Fibroblast of villous mesenchyme (primary cell): ENCODE data around the gene OCA2. TPM values are rescaled to one million over a fixed set of nuclear protein-coding genes. Genes with fewer than 3 reads are reported as not detected.
"Not testable (repeated sequence)": the region's sequence is repeated elsewhere in the genome, so short reads cannot be mapped to it uniquely, and the experiment has no call there.

ENCODE experiments used
- DNase-seq: peaks from one replicate; pipeline ENCODE4 v3.0.0-alpha.2; 2010; ENCODE audit warnings: low read depth
- H3K4me3 ChIP-seq: 2 replicates; pipeline ENCODE4 v1.5.1; 2011; ENCODE audit warnings: low read depth, mild to moderate bottlenecking, low read length
- total RNA-seq: library from RNA; depleted of rRNA; stranded (reverse); fragments of >200 nt; gene quantifications from 2 replicates; pipeline ENCODE4 v1.2.3, GENCODE V29; 2012
- TF ChIP-seq, protein P1 (sequence below): IDR thresholded peaks from 2 replicates; pipeline ENCODE4 v1.5.1; 2012; ENCODE audit warnings: low read depth, mild to moderate bottlenecking, low read length; ENCODE audit not compliant: insufficient read depth

OCA2 gene
- total RNA-seq, 1 donor: not detected

GRCh38 chr15:27770086-27770607, 329.0 kb downstream of the OCA2 start:
- no peak for DNase-seq
- TF ChIP-seq, protein P1, sequence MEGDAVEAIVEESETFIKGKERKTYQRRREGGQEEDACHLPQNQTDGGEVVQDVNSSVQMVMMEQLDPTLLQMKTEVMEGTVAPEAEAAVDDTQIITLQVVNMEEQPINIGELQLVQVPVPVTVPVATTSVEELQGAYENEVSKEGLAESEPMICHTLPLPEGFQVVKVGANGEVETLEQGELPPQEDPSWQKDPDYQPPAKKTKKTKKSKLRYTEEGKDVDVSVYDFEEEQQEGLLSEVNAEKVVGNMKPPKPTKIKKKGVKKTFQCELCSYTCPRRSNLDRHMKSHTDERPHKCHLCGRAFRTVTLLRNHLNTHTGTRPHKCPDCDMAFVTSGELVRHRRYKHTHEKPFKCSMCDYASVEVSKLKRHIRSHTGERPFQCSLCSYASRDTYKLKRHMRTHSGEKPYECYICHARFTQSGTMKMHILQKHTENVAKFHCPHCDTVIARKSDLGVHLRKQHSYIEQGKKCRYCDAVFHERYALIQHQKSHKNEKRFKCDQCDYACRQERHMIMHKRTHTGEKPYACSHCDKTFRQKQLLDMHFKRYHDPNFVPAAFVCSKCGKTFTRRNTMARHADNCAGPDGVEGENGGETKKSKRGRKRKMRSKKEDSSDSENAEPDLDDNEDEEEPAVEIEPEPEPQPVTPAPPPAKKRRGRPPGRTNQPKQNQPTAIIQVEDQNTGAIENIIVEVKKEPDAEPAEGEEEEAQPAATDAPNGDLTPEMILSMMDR: no peak

GRCh38 chr15:27769652-27770051, 329.5 kb downstream of the OCA2 start:
- H3K4me3 ChIP-seq: no peak overlapping the region
- TF ChIP-seq, protein P1: no peak
- DNase-seq: no peak

More at GRCh38 chr15:27770086-27770607, 329.0 kb downstream of the OCA2 start:
- no peak overlapping the region for H3K4me3 ChIP-seq

GRCh38 chr15:27768732-27769475, 330.2 kb downstream of the OCA2 start:
- DNase-seq: no peak
- TF ChIP-seq, protein P1: no peak
- H3K4me3 ChIP-seq: no peak overlapping the region

GRCh38 chr15:27767918-27768640, 331.0 kb downstream of the OCA2 start:
- DNase-seq: no peak
- no peak overlapping the region for H3K4me3 ChIP-seq
- TF ChIP-seq, protein P1: no peak

DNA sequence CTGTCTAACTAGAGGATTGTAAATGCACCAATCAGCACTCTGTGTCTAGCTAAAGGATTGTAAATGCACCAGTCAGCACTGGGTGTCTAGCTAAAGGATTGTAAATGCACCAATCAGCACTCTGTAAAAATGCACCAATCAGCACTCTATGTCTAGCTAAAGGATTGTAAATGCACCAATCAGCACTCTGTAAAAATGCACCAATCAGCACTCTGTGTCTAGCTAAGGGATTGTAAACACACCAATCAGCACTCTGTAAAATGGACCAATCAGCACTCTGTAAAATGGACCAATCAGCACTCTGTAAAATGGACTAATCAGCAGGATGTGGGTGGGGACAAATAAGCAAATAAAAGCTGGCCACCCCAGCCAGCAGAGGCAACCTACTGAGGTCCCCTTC, 331.7 kb downstream of the OCA2 start:
- H3K4me3 ChIP-seq, DNase-seq: not testable (repeated sequence)

GRCh38 chr15:27764339-27764738, 334.8 kb downstream of the OCA2 start:
- no peak overlapping the region for H3K4me3 ChIP-seq
- DNase-seq: no peak
- TF ChIP-seq, protein P1: no peak

GRCh38 chr15:27763514-27763913, 335.6 kb downstream of the OCA2 start:
- TF ChIP-seq, protein P1: no peak
- DNase-seq: no peak
- H3K4me3 ChIP-seq: no peak overlapping the region
